GM12873 (cell line): Measurements from ENCODE around the gene MAPKAP1.

Source experiments
- TF ChIP-seq, protein P1 (sequence below): IDR thresholded peaks from 2 replicates; pipeline ENCODE4 v1.5.1; 2012; ENCODE audit warnings: low read depth, mild to moderate bottlenecking, moderate library complexity, low read length, control low read depth; ENCODE audit not compliant: insufficient read depth; ENCODE audit errors: missing control alignments

Gene MAPKAP1

DNA sequence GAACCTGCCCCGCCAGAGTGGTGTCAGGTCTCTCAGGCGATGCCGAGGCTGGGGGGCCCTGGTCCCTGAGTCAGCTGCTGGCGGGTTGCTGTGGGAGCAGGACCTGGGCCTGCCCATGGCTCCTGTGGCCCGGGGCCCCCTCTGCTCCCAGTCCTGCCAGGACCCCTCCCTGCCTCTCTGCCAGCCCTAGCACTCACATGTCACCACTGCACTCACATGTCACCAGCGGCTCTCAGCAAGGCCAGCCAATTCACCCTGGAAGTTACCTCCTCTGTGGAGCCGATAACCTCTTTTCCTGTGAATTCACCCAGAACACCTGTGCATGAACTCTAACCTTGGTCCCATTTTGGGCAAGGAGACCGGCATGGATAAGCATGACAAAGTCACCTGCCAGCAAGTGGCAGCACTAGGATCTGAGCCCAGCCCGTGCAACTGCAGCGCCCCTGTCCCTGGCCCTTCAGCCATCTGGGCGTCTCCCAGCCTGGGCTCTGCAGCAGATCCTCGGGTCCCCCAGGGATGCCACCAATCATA, 275.2 kb downstream of the MAPKAP1 start:
- TF ChIP-seq, protein P1, sequence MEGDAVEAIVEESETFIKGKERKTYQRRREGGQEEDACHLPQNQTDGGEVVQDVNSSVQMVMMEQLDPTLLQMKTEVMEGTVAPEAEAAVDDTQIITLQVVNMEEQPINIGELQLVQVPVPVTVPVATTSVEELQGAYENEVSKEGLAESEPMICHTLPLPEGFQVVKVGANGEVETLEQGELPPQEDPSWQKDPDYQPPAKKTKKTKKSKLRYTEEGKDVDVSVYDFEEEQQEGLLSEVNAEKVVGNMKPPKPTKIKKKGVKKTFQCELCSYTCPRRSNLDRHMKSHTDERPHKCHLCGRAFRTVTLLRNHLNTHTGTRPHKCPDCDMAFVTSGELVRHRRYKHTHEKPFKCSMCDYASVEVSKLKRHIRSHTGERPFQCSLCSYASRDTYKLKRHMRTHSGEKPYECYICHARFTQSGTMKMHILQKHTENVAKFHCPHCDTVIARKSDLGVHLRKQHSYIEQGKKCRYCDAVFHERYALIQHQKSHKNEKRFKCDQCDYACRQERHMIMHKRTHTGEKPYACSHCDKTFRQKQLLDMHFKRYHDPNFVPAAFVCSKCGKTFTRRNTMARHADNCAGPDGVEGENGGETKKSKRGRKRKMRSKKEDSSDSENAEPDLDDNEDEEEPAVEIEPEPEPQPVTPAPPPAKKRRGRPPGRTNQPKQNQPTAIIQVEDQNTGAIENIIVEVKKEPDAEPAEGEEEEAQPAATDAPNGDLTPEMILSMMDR: no peak

- TF ChIP-seq, protein P1: no peak
Measured at GRCh38 chr9:125431012-125431305, 276.0 kb downstream of the MAPKAP1 start.

- TF ChIP-seq, protein P1: no peak
Measured at GRCh38 chr9:125430161-125431011, 276.6 kb downstream of the MAPKAP1 start.

GRCh38 chr9:125429476-125430160, 277.4 kb downstream of the MAPKAP1 start:
- TF ChIP-seq, protein P1: no peak

DNA sequence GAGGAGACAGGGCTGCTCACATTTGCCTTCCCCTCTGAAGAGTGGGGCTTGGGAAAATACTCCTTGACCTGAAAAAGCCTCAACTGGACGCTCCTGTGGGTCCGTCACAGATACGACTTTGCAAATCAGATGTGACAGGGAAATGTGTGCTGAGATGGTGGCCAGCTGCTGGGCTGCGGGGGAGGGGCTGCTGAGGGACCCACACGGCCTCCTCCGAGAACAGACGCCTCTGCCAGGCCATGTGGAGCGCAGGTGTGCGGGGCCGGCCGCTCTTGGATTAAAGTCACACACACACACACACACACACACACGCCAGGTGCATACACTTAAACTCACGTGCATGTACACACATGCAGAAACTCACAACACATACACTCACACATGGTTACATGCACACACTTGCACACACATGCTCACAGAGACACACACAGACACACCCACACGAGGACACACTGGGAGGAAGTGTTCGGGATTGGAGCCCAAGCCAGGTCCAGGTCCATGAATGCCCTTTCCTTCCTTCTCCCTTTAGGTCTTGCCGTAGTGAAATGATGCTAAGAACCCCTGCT, 278.0 kb downstream of the MAPKAP1 start:
- TF ChIP-seq, protein P1: no peak

- TF ChIP-seq, protein P1: peak; percentile 69
Measured at GRCh38 chr9:125428060-125428901, 278.7 kb downstream of the MAPKAP1 start.
